PC-9 (cell line): Measurements from ENCODE around the gene METTL18. TPM values are rescaled to one million over a fixed set of nuclear protein-coding genes. Genes with fewer than 3 reads are reported as not detected.

Experiments
- BruUV-seq: library from RNA; stranded (reverse); fragments of 400-500 nt; replicated peaks from 2 replicates; lab custom pipeline; 2021; lab: Mats Ljungman, UMichigan
- CTCF ChIA-PET: fragments of 300-600 bp; sonication (Branson Sonifier 250); formaldehyde crosslinking; loops from one replicate; lab custom pipeline; 2022; ENCODE audit warnings: antibody characterized with exemption; lab: Charles Lee
- POLR2A ChIA-PET: fragments of 300-600 bp; sonication (Branson Sonifier 250); formaldehyde crosslinking; loops from one replicate; lab custom pipeline; 2022; ENCODE audit warnings: antibody characterized with exemption; ENCODE audit not compliant: unreplicated experiment; lab: Charles Lee
- DNase-seq, 2 experiments: peaks; one replicate each; pipeline versions ENCODE4 v3.0.0 to v3.0.0-alpha.2; 2015 to 2022; ENCODE audit warnings: mixed read lengths in 1 of 2
- H2AFZ ChIP-seq: fragments of 200-600 bp; sonication (generic); 2 replicates; pipeline ENCODE4 v1.8.1; 2017; ENCODE audit warnings: antibody characterized with exemption
- H3F3A ChIP-seq: fragments of 200-600 bp; sonication (generic); 2 replicates; pipeline ENCODE4 v1.8.1; 2017; ENCODE audit warnings: antibody characterized with exemption, mild to moderate bottlenecking, low read depth; ENCODE audit not compliant: insufficient read depth
- H3K27ac ChIP-seq: fragments of 200-600 bp; sonication (generic); 2 replicates; pipeline ENCODE4 v1.6.1; 2016; ENCODE audit warnings: mixed run types
- H3K27me3 ChIP-seq: fragments of 200-600 bp; sonication (generic); 2 replicates; pipeline ENCODE4 v1.6.1; 2016; ENCODE audit warnings: low read depth, mixed run types; ENCODE audit not compliant: insufficient read depth
- H3K36me3 ChIP-seq: fragments of 200-600 bp; sonication (generic); 2 replicates; pipeline ENCODE4 v1.6.1; 2016; ENCODE audit warnings: low read depth, mixed run types
- H3K4me1 ChIP-seq: fragments of 200-600 bp; sonication (generic); replicated peaks from 2 replicates; pipeline ENCODE4 v1.6.1; 2016; ENCODE audit warnings: mixed run types; ENCODE audit not compliant: insufficient read depth
- H3K4me2 ChIP-seq: fragments of 200-600 bp; sonication (generic); 2 replicates; pipeline ENCODE4 v1.6.1; 2017; ENCODE audit warnings: mixed run types
- H3K4me3 ChIP-seq: fragments of 200-600 bp; sonication (generic); 2 replicates; pipeline ENCODE4 v1.6.1; 2016; ENCODE audit warnings: mixed run types
- H3K79me2 ChIP-seq: fragments of 200-600 bp; sonication (generic); 2 replicates; pipeline ENCODE4 v1.6.1; 2017; ENCODE audit warnings: low read depth, mixed run types
- H3K9me2 ChIP-seq: fragments of 200-600 bp; sonication (generic); 2 replicates; pipeline ENCODE4 v1.8.1; 2017; ENCODE audit warnings: mild to moderate bottlenecking; ENCODE audit not compliant: insufficient read depth
- H3K9me3 ChIP-seq: fragments of 200-600 bp; sonication (generic); 2 replicates; pipeline ENCODE4 v1.8.1; 2016; ENCODE audit warnings: low read depth; ENCODE audit not compliant: insufficient read depth
- H4K20me1 ChIP-seq: fragments of 200-600 bp; sonication (generic); 2 replicates; pipeline ENCODE4 v1.8.1; 2017; ENCODE audit not compliant: insufficient read depth
- CTCF ChIP-seq: fragments of 200-600 bp; sonication (generic); conservative IDR thresholded peaks from 2 replicates; pipeline ENCODE4 v1.6.1; 2017; ENCODE audit warnings: mixed run types, antibody characterized with exemption, mild to moderate bottlenecking, moderate library complexity
- EZH2 ChIP-seq: fragments of 200-600 bp; sonication (generic); IDR thresholded peaks from 2 replicates; pipeline ENCODE4 v1.8.0; 2017; ENCODE audit warnings: antibody characterized with exemption, low read depth
- intact Hi-C: fragments of 100-400 bp; cut with micrococcal nuclease; formaldehyde crosslinking; loops from one replicate; pipeline ENCODE4 v1.10.0; 2022; ENCODE audit not compliant: unreplicated experiment
- total RNA-seq: library from RNA; stranded (reverse); gene quantifications from 2 replicates; pipeline ENCODE4 v1.2.3, GENCODE V29; 2021

METTL18 gene
- total RNA-seq, 1 experiment from 2014 or later, result 11.4 TPM

GRCh38 chr1:169750041-169750440, 44.7 kb downstream of the METTL18 start:
- intact Hi-C loops, result no loop called here
- Histone ChIP-seq H3K27me3 (no peaks in the 10 kb centered on the region), H3F3A (no peaks in the 10 kb centered on the region), H3K9me3 (no peaks in the 10 kb centered on the region), H2AFZ (no peak overlapping the region), H3K36me3 (no peaks in the 10 kb centered on the region), H3K4me2 (no peak overlapping the region), H3K9me2 (no peaks in the 10 kb centered on the region), H3K4me1 (no peaks in the 10 kb centered on the region), H3K79me2 (no peaks in the 10 kb centered on the region), H3K27ac (no peak overlapping the region), H4K20me1 (no peaks in the 10 kb centered on the region), H3K4me3 (no peak overlapping the region)
- BruUV-seq, result no TSS peak
- POLR2A ChIA-PET, result no interaction called here
- TF ChIP-seq EZH2, result no peak
- TF ChIP-seq CTCF, result no peak
- CTCF ChIA-PET, result no interaction called here
- no peak for DNase-seq

DNA sequence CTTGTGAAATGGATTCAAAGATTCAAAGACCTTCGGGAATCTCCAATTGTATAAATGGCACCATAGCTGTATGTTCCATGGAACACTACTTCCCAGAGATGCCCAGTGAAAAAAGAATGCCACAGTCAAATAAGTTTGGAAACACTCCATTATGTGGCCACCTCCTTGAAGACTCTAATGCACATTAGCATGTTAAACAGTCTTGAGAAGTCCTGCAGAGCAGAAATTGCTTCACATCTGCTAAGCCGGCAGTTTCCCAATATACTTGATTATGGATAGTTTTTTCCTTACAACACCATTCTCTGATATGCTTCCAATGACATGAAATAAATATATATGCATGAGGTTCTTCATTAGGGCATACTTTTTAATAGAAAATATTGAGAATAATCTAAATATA, 48.2 kb downstream of the METTL18 start:
- no peak overlapping the region for H3K4me2 ChIP-seq
- H3K79me2 ChIP-seq, result no peaks in the 10 kb centered on the region
- DNase-seq, result no peak
- H3F3A ChIP-seq, result no peaks in the 10 kb centered on the region
- intact Hi-C loops, result no loop called here
- H3K27ac ChIP-seq, result no peak overlapping the region
- no peaks in the 10 kb centered on the region for H3K9me2 ChIP-seq
- TF ChIP-seq CTCF, result no peak
- TF ChIP-seq EZH2, result no peak
- no peak overlapping the region for H2AFZ ChIP-seq
- H3K4me3 ChIP-seq, result no peak overlapping the region
- H4K20me1 ChIP-seq, result no peaks in the 10 kb centered on the region
- no peaks in the 10 kb centered on the region for H3K4me1 ChIP-seq
- H3K9me3 ChIP-seq, result no peaks in the 10 kb centered on the region
- ChIA-PET CTCF (no interaction called here), POLR2A (no interaction called here)
- H3K36me3 ChIP-seq, result no peaks in the 10 kb centered on the region
- BruUV-seq, result no TSS peak
- no peaks in the 10 kb centered on the region for H3K27me3 ChIP-seq

GRCh38 chr1:169745015-169745861, 49.5 kb downstream of the METTL18 start:
- intact Hi-C loops, result no loop called here
- POLR2A ChIA-PET, result no interaction called here

More at GRCh38 chr1:169745015-169745861, 49.5 kb downstream of the METTL18 start:
- TF ChIP-seq CTCF (no peak), EZH2 (no peak)
- Histone ChIP-seq H3K4me1 (no peaks in the 10 kb centered on the region), H3K9me2 (no peaks in the 10 kb centered on the region), H3F3A (no peaks in the 10 kb centered on the region), H3K27ac (no peak overlapping the region), H3K36me3 (no peaks in the 10 kb centered on the region), H4K20me1 (no peaks in the 10 kb centered on the region), H3K79me2 (no peaks in the 10 kb centered on the region), H3K4me3 (no peak overlapping the region), H2AFZ (0 out of 2 replicates have a peak overlapping the region, but pooled peaks have one; percentile 31), H3K27me3 (no peaks in the 10 kb centered on the region), H3K4me2 (no peak overlapping the region), H3K9me3 (no peaks in the 10 kb centered on the region)
- BruUV-seq, result no TSS peak
- DNase-seq, result no peak
- CTCF ChIA-PET, result interaction anchor here (0.5 to 0.6 kb wide), 2 partner anchors 56 to 66 kb away, joined by 4 to 8 read pairs; no protein-coding TSS in a partner anchor

Other genes with a start within 250 kb of the METTL18 start
- not detected in 2 replicates for gene F5, start 208.4 kb downstream of the METTL18 start, total RNA-seq
- not detected in 2 replicates for gene SELP, start 164.8 kb downstream of the METTL18 start, total RNA-seq
- 6.5 and 6.7 TPM in 2 replicates for gene SELL, start 83.3 kb downstream of the METTL18 start, total RNA-seq
- gene SELE, start 60.8 kb downstream of the METTL18 start, total RNA-seq, result not detected in 2 replicates
- 7.5 and 7.8 TPM in 2 replicates for gene SCYL3, start 99.0 kb upstream of the METTL18 start, total RNA-seq